K562 (cell line): ENCODE results near the gene CNTN5. TPM values are rescaled to one million over a fixed set of nuclear protein-coding genes. Genes with fewer than 3 reads are reported as not detected.

Experiments
- ATAC-seq: fragments of 200-7000 bp; cut with Tn5 transposase; 3 replicates; pipeline ENCODE4 v1.9.1; 2020; ENCODE audit warnings: moderate library complexity
- BruUV-seq: library from RNA; stranded (reverse); fragments of 400-500 nt; replicated peaks from 2 replicates; lab custom pipeline; 2021; lab: Mats Ljungman, UMichigan
- CTCF ChIA-PET: fragments of 300-600 bp; formaldehyde crosslinking; extraction: SDS; loops from one replicate; lab custom pipeline; 2021; ENCODE audit warnings: low intra/inter-chr PET ratio; lab: Yijun Ruan, JAX
- POLR2A ChIA-PET: fragments of 300-600, 350-650 bp; sonication (Branson Sonifier 250); formaldehyde crosslinking; extraction: SDS; loops from one replicate; lab custom pipeline; 2021; ENCODE audit warnings: antibody characterized with exemption, inconsistent platforms; lab: Yijun Ruan, JAX
- DNase-seq, 4 experiments: peaks; one replicate each; pipeline versions ENCODE4 v3.0.0 to v3.0.0-alpha.2; 2011 to 2018; ENCODE audit warnings: low spot score in 3 of 4, mixed read lengths in 3 of 4; ENCODE audit errors: extremely low read depth in 1 of 4
- FAIRE-seq: peaks from 2 replicates; lab custom pipeline; 2011; peaks lifted over from hg19 to GRCh38; lab: Jason Lieb, UNC
- H2AFZ ChIP-seq: 2 replicates; pipeline ENCODE4 v1.6.0; 2011; ENCODE audit warnings: low read depth, low read length, control low read depth, inconsistent platforms
- H3K27ac ChIP-seq: fragments of 200-600 bp; 3 replicates; pipeline ENCODE4 v1.8.0; 2011; ENCODE audit warnings: low read depth, mild to moderate bottlenecking, control low read depth, inconsistent platforms, low read length, moderate library complexity, mixed read lengths; ENCODE audit errors: extremely low read depth
- H3K27me3 ChIP-seq, 2 experiments: fragments of 300-600 bp in 1 of 2; 2 replicates in 1 of 2; 3 replicates in 1 of 2; pipeline versions ENCODE4 v1.6.0 to v1.8.0; 2011; ENCODE audit warnings: inconsistent platforms in 2 of 2, low read length in 2 of 2, mild to moderate bottlenecking in 1 of 2, mixed read lengths in 1 of 2, moderate library complexity in 1 of 2; ENCODE audit not compliant: control insufficient read depth in 2 of 2, insufficient read depth in 2 of 2
- H3K36me3 ChIP-seq: fragments of 300-600 bp; 3 replicates; pipeline ENCODE4 v1.8.0; 2011; ENCODE audit warnings: mild to moderate bottlenecking, low read length, inconsistent platforms; ENCODE audit not compliant: control insufficient read depth, insufficient read depth
- H3K4me1 ChIP-seq, 2 experiments: fragments of 200-600 bp in 1 of 2; replicated peaks in 1 of 2; 2 replicates in 1 of 2; 3 replicates in 1 of 2; pipeline versions ENCODE4 v1.5.1 to v1.8.0; 2011; ENCODE audit warnings: inconsistent platforms in 2 of 2, low read length in 2 of 2, mild to moderate bottlenecking in 1 of 2, mixed read lengths in 1 of 2, moderate library complexity in 1 of 2; ENCODE audit not compliant: control insufficient read depth in 2 of 2, insufficient read depth in 2 of 2
- H3K4me2 ChIP-seq: 2 replicates; pipeline ENCODE4 v1.6.1; 2011; ENCODE audit warnings: low read length, control low read depth, inconsistent platforms, mixed read lengths; ENCODE audit not compliant: insufficient read depth
- H3K4me3 ChIP-seq: fragments of 200-600 bp; sonication (generic), shearing (Covaris generic); 2 replicates; pipeline ENCODE4 v1.5.1; 2016; ENCODE audit warnings: control low read depth, inconsistent platforms
- H3K79me2 ChIP-seq: fragments of 200-600 bp; 3 replicates; pipeline ENCODE4 v1.8.0; 2011; ENCODE audit warnings: low read length, inconsistent platforms; ENCODE audit not compliant: control insufficient read depth, insufficient read depth
- H3K9ac ChIP-seq, 2 experiments: 2 replicates each; pipeline versions ENCODE4 v1.6.0 to v1.6.1; 2011; ENCODE audit warnings: low read depth in 2 of 2, low read length in 2 of 2, control low read depth in 1 of 2, inconsistent platforms in 1 of 2, mild to moderate bottlenecking in 1 of 2, mixed read lengths in 1 of 2; ENCODE audit not compliant: insufficient read depth in 1 of 2
- H3K9me1 ChIP-seq: one replicate; pipeline ENCODE4 v1.6.0; 2011; ENCODE audit warnings: inconsistent platforms, mild to moderate bottlenecking, low read length, moderate library complexity; ENCODE audit not compliant: control insufficient read depth, insufficient read depth
- H3K9me3 ChIP-seq: replicated peaks from 2 replicates; pipeline ENCODE4 v1.5.1; 2011; ENCODE audit warnings: low read depth, low read length, inconsistent platforms; ENCODE audit not compliant: control insufficient read depth, insufficient read depth
- H4K20me1 ChIP-seq: replicated peaks from 2 replicates; pipeline ENCODE4 v1.6.1; 2011; ENCODE audit warnings: low read length, inconsistent platforms, mixed read lengths; ENCODE audit not compliant: control insufficient read depth, insufficient read depth
- C11orf30 ChIP-seq: fragments of 450-650 bp; IDR thresholded peaks from 2 replicates; pipeline ENCODE4 v1.6.1; 2016; ENCODE audit warnings: low read depth, mild to moderate bottlenecking
- MAFF ChIP-seq: IDR thresholded peaks from 2 replicates; pipeline ENCODE4 v1.6.1; 2012; ENCODE audit warnings: low read length, improper control_type of control experiment
- MAFG ChIP-seq: fragments of 450-650 bp; conservative IDR thresholded peaks from 2 replicates; pipeline ENCODE4 v1.6.1; 2016; ENCODE audit warnings: missing genetic modification characterization, missing compliant biosample characterization
- MAFK ChIP-seq: IDR thresholded peaks from 2 replicates; pipeline ENCODE4 v1.6.1; 2011; ENCODE audit warnings: low read length, improper control_type of control experiment
- NCOA4 ChIP-seq: fragments of 450-650 bp; IDR thresholded peaks from 2 replicates; pipeline ENCODE4 v1.6.1; 2018; ENCODE audit warnings: mild to moderate bottlenecking; ENCODE audit not compliant: partially characterized antibody
- POLR2A ChIP-seq: fragments of 450-650 bp; conservative IDR thresholded peaks from 2 replicates; pipeline ENCODE4 v1.6.1; 2016
- RBM14 ChIP-seq: fragments of 200-400 bp; formaldehyde crosslinking; IDR thresholded peaks from 2 replicates; pipeline ENCODE4 v1.6.1; 2018; ENCODE audit warnings: low read depth, mild to moderate bottlenecking, low read length, moderate library complexity, borderline replicate concordance; ENCODE audit not compliant: insufficient read depth
- ZNF239 ChIP-seq: fragments of 250-450 bp; sonication (Bioruptor Pico); IDR thresholded peaks from 2 replicates; pipeline ENCODE4 v1.4.0; 2020; ENCODE audit warnings: mild to moderate bottlenecking
- ZNF316 ChIP-seq: fragments of 450-650 bp; IDR thresholded peaks from 2 replicates; pipeline ENCODE4 v1.6.1; 2016
- ZNF449 ChIP-seq: fragments of 250-450 bp; sonication (Bioruptor Pico); IDR thresholded peaks from 2 replicates; pipeline ENCODE4 v1.8.0; 2022; ENCODE audit warnings: moderate library complexity, mild to moderate bottlenecking, inconsistent platforms
- whole genome bisulfite sequencing: fragments of 100-300 bp; shearing (Covaris generic); methylation state at CpG from one replicate; pipeline ENCODE4 v1.1.6; 2016; ENCODE audit warnings: low coverage, mixed read lengths; ENCODE audit not compliant: insufficient coverage; ENCODE audit errors: missing lambda C conversion rate; 5-methylcytosine and 5-hydroxymethylcytosine counted together
- in situ Hi-C: fragments of 300-500 bp; cut with MboI; formaldehyde crosslinking; loops from 4 replicates; pipeline ENCODE4 v1.15.0; 2018; ENCODE audit warnings: inconsistent platforms, mixed read lengths
- intact Hi-C: fragments of 100-400 bp; cut with micrococcal nuclease; formaldehyde crosslinking; loops from 2 replicates; pipeline ENCODE4 v1.14.2; 2022
- polyA plus RNA-seq, 8 experiments: library from polyadenylated mRNA; depleted of rRNA in 4 of 8; stranded (reverse) in 5 of 8; unstranded in 3 of 8; fragments of >200 nt; fragmentation: Nextera tagmentation in 2 of 8; fragmentation: Illumina TruSeq in 1 of 8; extraction: Ambion mirVana in 2 of 8; extraction: Trizol in 1 of 8; gene quantifications; 2 replicates each; pipeline versions ENCODE4 v1.2.1 to v1.2.3, GENCODE V29; 2011 to 2014; ENCODE audit warnings: inconsistent platforms in 1 of 8, missing spikeins in 1 of 8
- total RNA-seq, 7 experiments: library from RNA; depleted of rRNA in 6 of 7; stranded (reverse); fragments of >200 nt in 6 of 7; fragmentation: Illumina TruSeq in 2 of 7; extraction: Trizol in 2 of 7; gene quantifications; 2 replicates each; pipeline versions ENCODE4 v1.2.1 to v1.2.3, GENCODE V29; 2011 to 2021; ENCODE audit warnings: low replicate concordance in 1 of 7

CNTN5 gene
- total and polyA plus RNA-seq, 9 of the 15 experiments (the other 6 are each of a cell fraction or from before 2014, with no cell fraction given), result 0.03 TPM; not detected in 8

- Histone ChIP-seq H4K20me1 (no peaks in the 10 kb centered on the region), H3K79me2 (no peaks in the 10 kb centered on the region)
- WGBS, result 6% methylated on average over 3 of the region's 3 CpGs
These were observed 389.9 kb downstream of the CNTN5 start for GRCh38 chr11:99410636-99411035.

More at GRCh38 chr11:99410636-99411035, 389.9 kb downstream of the CNTN5 start:
- POLR2A ChIA-PET, result no interaction called here
- H3K9me1 ChIP-seq, result no peaks in the 10 kb centered on the region
- H3K36me3 ChIP-seq, result no peaks in the 10 kb centered on the region
- no TSS peak for BruUV-seq
- intact Hi-C loops, result no loop called here
- H3K4me1 ChIP-seq, result no peaks in the 10 kb centered on the region
- no peak overlapping the region for H3K4me3 ChIP-seq
- H3K9me3 ChIP-seq, result no peaks in the 10 kb centered on the region
- H3K9ac ChIP-seq, result no peak overlapping the region
- in situ Hi-C loops, result no loop called here
- no peak for FAIRE-seq
- H3K27me3 ChIP-seq, result no peaks in the 10 kb centered on the region
- no peak for ATAC-seq
- H2AFZ ChIP-seq, result no peak overlapping the region
- CTCF ChIA-PET, result no interaction called here
- TF ChIP-seq MAFG (tag) (peak; percentile 61; the same call in 1 of the 2 replicates), ZNF449 (no peak), MAFF (peak; percentile 54), RBM14 (no peak), POLR2A (no peak), C11orf30 (peak; percentile 46; the same call in 1 of the 2 replicates), MAFK (peak; percentile 58), ZNF239 (CRISPR knock-in tag) (no peak), NCOA4 (no peak), ZNF316 (peak; percentile 60; the same call in 1 of the 2 replicates)
- no peak overlapping the region for H3K4me2 ChIP-seq
- no peak overlapping the region for H3K27ac ChIP-seq
- no peak for DNase-seq
